Hepatocyte (in vitro differentiated cells): ENCODE data around the gene TRIM16. TPM values are rescaled to one million over a fixed set of nuclear protein-coding genes. Genes with fewer than 3 reads are reported as not detected.
"Not testable (repeated sequence)": the region's sequence is repeated elsewhere in the genome, so short reads cannot be mapped to it uniquely, and the experiment has no call there.

Experiments used
- DNase-seq: peaks from one replicate; pipeline ENCODE4 v3.0.0-alpha.2; 2016; ENCODE audit warnings: low spot score
- H2AFZ ChIP-seq: fragments of 200-600 bp; sonication (generic); 2 replicates; pipeline ENCODE4 v1.6.0; 2016; ENCODE audit warnings: antibody characterized with exemption, mild to moderate bottlenecking
- H3K27ac ChIP-seq: fragments of 200-600 bp; sonication (generic); 2 replicates; pipeline ENCODE4 v1.5.1; 2016; ENCODE audit warnings: mild to moderate bottlenecking
- H3K27me3 ChIP-seq: fragments of 200-600 bp; sonication (generic); 2 replicates; pipeline ENCODE4 v1.6.1; 2016
- H3K36me3 ChIP-seq: fragments of 200-600 bp; sonication (generic); replicated peaks from 2 replicates; pipeline ENCODE4 v1.5.1; 2016; ENCODE audit warnings: low read depth; ENCODE audit not compliant: insufficient read depth
- H3K4me1 ChIP-seq: fragments of 200-600 bp; sonication (generic); 2 replicates; pipeline ENCODE4 v1.5.1; 2016; ENCODE audit warnings: mild to moderate bottlenecking, moderate library complexity; ENCODE audit not compliant: insufficient read depth
- H3K4me2 ChIP-seq: fragments of 200-600 bp; sonication (generic); 2 replicates; pipeline ENCODE4 v1.6.0; 2016
- H3K4me3 ChIP-seq: fragments of 200-600 bp; sonication (generic); 2 replicates; pipeline ENCODE4 v1.5.1; 2016; ENCODE audit warnings: mild to moderate bottlenecking
- H3K79me2 ChIP-seq: fragments of 200-600 bp; sonication (generic); 2 replicates; pipeline ENCODE4 v1.6.0; 2017; ENCODE audit warnings: mild to moderate bottlenecking
- H3K9me2 ChIP-seq: fragments of 200-600 bp; sonication (generic); replicated peaks from 2 replicates; pipeline ENCODE4 v1.6.0; 2017; ENCODE audit warnings: mild to moderate bottlenecking; ENCODE audit not compliant: insufficient read depth
- H3K9me3 ChIP-seq: fragments of 200-600 bp; sonication (generic); 2 replicates; pipeline ENCODE4 v1.5.1; 2016; ENCODE audit warnings: low read depth, mild to moderate bottlenecking
- H4K20me1 ChIP-seq: fragments of 200-600 bp; sonication (generic); 2 replicates; pipeline ENCODE4 v1.6.0; 2016; ENCODE audit warnings: mild to moderate bottlenecking; ENCODE audit not compliant: insufficient read depth, poor library complexity, severe bottlenecking
- CTCF ChIP-seq: fragments of 200-600 bp; sonication (generic); IDR thresholded peaks from 2 replicates; pipeline ENCODE4 v1.5.1; 2016; ENCODE audit warnings: antibody characterized with exemption, mild to moderate bottlenecking; ENCODE audit not compliant: poor library complexity
- EZH2 ChIP-seq: fragments of 200-600 bp; sonication (generic); IDR thresholded peaks from 2 replicates; pipeline ENCODE4 v1.6.1; 2016; ENCODE audit warnings: antibody characterized with exemption, mild to moderate bottlenecking, borderline replicate concordance
- EZH2phosphoT487 ChIP-seq: fragments of 200-600 bp; sonication (generic); IDR thresholded peaks from one replicate; pipeline ENCODE4 v1.6.1; 2018; ENCODE audit warnings: antibody characterized with exemption, mild to moderate bottlenecking, low read depth, moderate library complexity; ENCODE audit not compliant: unreplicated experiment, severe bottlenecking
- WGBS: methylation state at CpG from one replicate; pipeline ENCODE4 v1.1.6; 2016; ENCODE audit warnings: low lambda C conversion rate; ENCODE audit errors: missing lambda C conversion rate; 5-methylcytosine and 5-hydroxymethylcytosine counted together
- polyA plus RNA-seq: library from polyadenylated mRNA; unstranded; fragments of >200 nt; fragmentation: Nextera tagmentation; extraction: Ambion mirVana; gene quantifications from 2 replicates; pipeline ENCODE4 v1.2.1, GENCODE V29; 2016
- total RNA-seq: library from RNA; depleted of rRNA; stranded (reverse); fragments of >200 nt; gene quantifications from 2 replicates; pipeline ENCODE4 v1.2.3, GENCODE V29; 2014

The TRIM16 gene
- total and polyA plus RNA-seq, 2 experiments from 2014 or later: 19.5 to 30.6 TPM

GRCh38 chr17:15648386-15648785 lies 35.7 kb downstream of the TRIM16 start:
- Histone ChIP-seq H3K9me2 (no peaks in the 10 kb centered on the region), H3K27ac (peak overlapping the region; percentile 28), H3K4me3 (no peak overlapping the region), H3K27me3 (no peaks in the 10 kb centered on the region), H3K4me1 (peaks cover 32% of the 10 kb centered on the region), H4K20me1 (no peaks in the 10 kb centered on the region), H3K9me3 (no peaks in the 10 kb centered on the region), H3K36me3 (no peaks in the 10 kb centered on the region), H3K79me2 (peaks cover 25% of the 10 kb centered on the region), H3K4me2 (peak overlapping the region; percentile 78), H2AFZ (no peak overlapping the region)
- 78% methylated on average over 5 of the region's 5 CpGs for WGBS
- TF ChIP-seq CTCF (no peak), EZH2 (no peak), EZH2phosphoT487 (no peak)
- no peak for DNase-seq

DNA sequence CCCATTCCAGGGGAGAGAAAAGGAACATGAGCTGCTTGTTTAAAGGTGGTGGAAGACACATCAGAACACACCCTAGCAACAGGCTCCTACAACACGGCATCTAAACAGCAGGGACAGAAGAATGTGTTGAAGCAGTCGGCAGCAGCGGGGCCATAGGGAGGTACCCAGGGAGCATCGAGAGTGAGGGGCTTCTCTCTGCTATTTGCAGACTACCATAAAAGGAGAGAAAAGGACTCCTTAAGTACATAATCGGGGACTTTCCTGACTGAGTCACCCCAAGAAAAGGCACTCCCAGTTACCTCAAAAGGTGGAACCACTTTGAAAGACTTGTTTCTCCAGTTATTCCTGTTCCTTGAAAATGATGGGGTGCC lies 38.2 kb downstream of the TRIM16 start:
- H3K79me2 ChIP-seq: peaks cover 24% of the 10 kb centered on the region
- peak overlapping the region; percentile 90 for H3K27ac ChIP-seq
- H3K4me3 ChIP-seq, H3K36me3 ChIP-seq, H2AFZ ChIP-seq, H3K9me3 ChIP-seq, H4K20me1 ChIP-seq, H3K27me3 ChIP-seq, H3K9me2 ChIP-seq: not testable (repeated sequence)
- DNase-seq: peak; percentile 61
- WGBS: 32% methylated on average over 5 of the region's 5 CpGs
- H3K4me2 ChIP-seq: peak overlapping the region; percentile 53
- H3K4me1 ChIP-seq: peaks cover 27% of the 10 kb centered on the region

DNA sequence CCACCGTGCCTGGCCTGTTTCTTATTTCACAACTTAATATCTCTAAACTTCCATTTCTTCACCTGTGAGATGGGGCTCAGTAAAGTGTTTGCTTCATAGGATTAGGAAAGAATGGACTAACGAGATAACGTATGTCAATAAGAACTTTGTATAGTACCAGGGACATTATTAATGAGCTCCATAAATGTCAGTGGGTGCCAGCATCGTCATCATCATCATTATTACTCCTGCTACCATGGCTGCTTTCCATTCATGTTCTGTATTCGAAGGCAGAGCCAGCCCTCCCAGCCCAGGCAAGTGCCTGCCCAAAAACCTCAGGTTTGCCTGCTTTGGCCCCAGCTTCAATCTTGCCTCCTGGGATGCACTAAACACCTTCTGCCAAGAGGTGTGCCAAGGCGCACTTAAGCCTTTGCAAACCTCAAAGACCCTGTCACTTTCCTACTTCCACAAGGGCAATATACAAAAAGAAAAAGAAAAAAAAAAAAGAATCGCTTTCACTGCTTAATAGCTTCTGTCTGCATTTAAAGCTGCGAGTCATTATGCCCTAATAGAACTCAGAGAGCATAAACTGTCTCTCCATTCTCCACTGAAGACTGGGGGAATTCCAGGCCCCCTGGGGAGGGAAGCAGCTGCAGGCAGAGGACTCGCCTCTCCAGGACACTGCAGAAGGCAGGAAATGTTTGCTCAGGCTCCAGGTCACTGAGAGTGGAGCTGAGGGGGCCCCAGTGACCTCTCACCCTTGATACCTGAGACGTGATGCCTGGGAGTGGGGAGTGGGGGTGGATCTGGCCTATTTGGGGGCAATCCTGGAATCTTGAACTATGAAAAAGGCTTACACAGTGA lies 38.8 kb downstream of the TRIM16 start:
- peaks cover 18% of the 10 kb centered on the region for H3K79me2 ChIP-seq
- peak; percentile 49 for DNase-seq
- peak overlapping the region; percentile 90 for H3K27ac ChIP-seq
- not testable (repeated sequence) for H4K20me1 ChIP-seq, H3K9me3 ChIP-seq, H3K9me2 ChIP-seq, H2AFZ ChIP-seq, H3K4me3 ChIP-seq, H3K36me3 ChIP-seq, H3K27me3 ChIP-seq
- peak overlapping the region; percentile 53 for H3K4me2 ChIP-seq
- WGBS: 37% methylated on average over 9 of the region's 10 CpGs
- peaks cover 21% of the 10 kb centered on the region for H3K4me1 ChIP-seq

DNA sequence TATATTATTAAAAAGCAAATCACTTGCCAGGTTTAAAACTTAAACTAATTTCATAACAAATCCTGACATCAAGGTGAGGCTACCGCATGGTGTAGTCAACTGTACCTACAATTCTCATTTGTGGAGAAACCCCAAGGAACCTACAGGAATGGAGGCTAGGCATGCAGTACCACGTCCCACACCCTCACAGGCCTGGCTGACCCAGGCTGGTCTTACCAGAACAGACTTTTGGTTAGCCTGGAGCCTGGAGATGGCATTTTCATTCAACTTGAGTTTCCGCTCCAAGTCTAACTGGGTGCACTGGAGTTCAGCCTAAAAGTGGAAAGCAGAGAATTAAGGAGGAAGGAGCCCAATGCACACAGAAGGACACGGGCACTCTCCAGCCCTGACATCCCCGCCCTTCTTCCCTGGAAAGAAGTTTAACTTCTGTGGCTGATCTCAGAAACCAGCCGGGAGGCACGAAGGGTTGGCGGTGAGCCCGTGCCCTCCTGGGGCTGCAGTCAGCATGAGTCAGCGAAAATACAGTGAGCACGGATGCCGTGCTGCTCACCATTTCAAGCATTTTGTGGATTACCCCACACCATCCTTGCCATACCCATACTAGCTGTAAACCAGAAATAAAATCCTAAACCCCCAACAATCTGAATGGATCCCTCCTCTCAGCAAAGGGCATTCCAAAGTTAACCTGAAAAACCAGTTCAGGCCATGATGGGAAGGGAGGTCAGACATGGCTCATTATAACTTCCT lies 41.4 kb downstream of the TRIM16 start:
- not testable (repeated sequence) for H3K9me2 ChIP-seq, H3K79me2 ChIP-seq, H3K4me3 ChIP-seq, H3K27ac ChIP-seq, H3K9me3 ChIP-seq, H3K27me3 ChIP-seq, H3K4me2 ChIP-seq, DNase-seq, H3K36me3 ChIP-seq, H2AFZ ChIP-seq, H4K20me1 ChIP-seq
- peaks cover 11% of the 10 kb centered on the region for H3K4me1 ChIP-seq
- 69% methylated on average over 4 of the region's 12 CpGs for WGBS

DNA sequence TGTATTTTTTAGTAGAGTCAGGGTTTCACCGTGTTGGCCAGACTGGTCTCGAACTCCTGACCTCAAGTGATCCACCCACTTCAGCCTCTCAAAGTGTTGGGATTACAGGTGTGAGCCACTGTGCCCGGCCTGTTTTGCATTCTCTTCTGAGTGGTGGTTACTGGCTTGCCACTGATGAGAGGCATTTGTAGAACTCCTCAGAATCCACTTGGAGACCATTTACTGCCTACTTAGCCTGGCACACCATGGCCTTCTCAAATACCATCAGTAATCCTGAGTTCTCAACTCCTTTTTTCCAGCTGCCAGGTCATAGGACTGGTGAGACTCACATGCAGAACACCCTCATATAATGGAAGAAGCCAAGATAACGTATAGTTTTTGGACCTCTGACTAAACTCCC lies 42.1 kb downstream of the TRIM16 start:
- H3K4me2 ChIP-seq, DNase-seq, H3K27ac ChIP-seq, H3K9me2 ChIP-seq, H3K4me3 ChIP-seq, H3K27me3 ChIP-seq, H4K20me1 ChIP-seq, H3K79me2 ChIP-seq, H2AFZ ChIP-seq, H3K36me3 ChIP-seq, H3K9me3 ChIP-seq: not testable (repeated sequence)
- WGBS: 97% methylated on average over 4 of the region's 4 CpGs
- peaks cover 11% of the 10 kb centered on the region for H3K4me1 ChIP-seq

- H3K9me2 ChIP-seq, H3K4me3 ChIP-seq, H3K27me3 ChIP-seq, H3K4me2 ChIP-seq, H2AFZ ChIP-seq, H3K27ac ChIP-seq, H3K9me3 ChIP-seq, H4K20me1 ChIP-seq, H3K79me2 ChIP-seq, H3K36me3 ChIP-seq, DNase-seq, H3K4me1 ChIP-seq: not testable (repeated sequence)
- WGBS: 91% methylated on average over 2 of the region's 2 CpGs
These were observed 53.1 kb downstream of the TRIM16 start for GRCh38 chr17:15630930-15631453.

DNA sequence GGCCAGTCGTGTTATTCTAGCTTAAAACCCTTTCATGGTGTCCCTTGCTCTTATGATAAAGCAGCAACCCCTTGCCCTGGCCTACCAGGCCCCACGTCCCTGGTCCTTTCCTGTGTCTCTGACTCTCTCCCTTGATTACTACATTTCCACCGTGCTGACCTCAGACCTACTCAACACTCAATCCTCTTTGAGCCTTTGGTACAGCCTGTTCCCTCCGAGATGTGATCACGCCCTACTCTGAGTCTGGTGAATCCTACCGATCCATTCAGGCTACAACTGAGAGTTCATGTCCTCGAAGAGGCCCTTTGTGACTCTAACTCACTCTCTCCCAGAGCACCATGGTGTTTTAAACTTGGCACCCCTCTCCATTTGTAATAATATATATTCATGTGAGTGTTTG lies 54.1 kb downstream of the TRIM16 start:
- H3K79me2 ChIP-seq, H2AFZ ChIP-seq, H3K9me2 ChIP-seq, H3K27me3 ChIP-seq, H3K36me3 ChIP-seq, H3K4me1 ChIP-seq, H3K9me3 ChIP-seq, H3K4me2 ChIP-seq, H3K4me3 ChIP-seq, H4K20me1 ChIP-seq: not testable (repeated sequence)
- WGBS: 86% methylated on average over 6 of the region's 7 CpGs
- DNase-seq: peak; percentile 26
- H3K27ac ChIP-seq: peak overlapping the region; percentile 39
